Fibroblast of peridontal ligament (primary cell): ENCODE measurements around the gene SPATA25.

Source experiments
- DNase-seq: peaks from one replicate; pipeline ENCODE4 v3.0.0-alpha.2; 2010; ENCODE audit errors: extremely low read depth

SPATA25 gene

DNA sequence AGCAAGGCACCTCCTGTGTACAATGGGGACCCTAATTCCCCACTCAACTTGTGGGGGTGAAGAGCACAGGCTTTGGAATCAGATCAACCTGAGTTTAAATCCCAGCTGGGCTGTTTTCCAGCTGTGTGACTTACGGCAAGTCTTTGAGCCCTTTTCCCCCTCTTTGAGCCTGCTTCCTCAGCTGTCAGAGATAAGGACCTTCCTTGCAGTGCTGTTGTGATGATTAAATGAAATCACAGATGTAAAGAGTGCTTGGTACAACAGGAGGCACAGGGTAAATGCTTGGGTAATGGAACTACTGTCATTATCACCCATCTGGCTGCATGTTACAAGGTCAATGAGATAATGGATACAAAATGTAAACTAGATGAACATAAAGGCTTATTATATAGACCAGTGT is 50.6 kb downstream of the SPATA25 start:
- DNase-seq, result no peak
